Smooth muscle cell (in vitro differentiated cells): ENCODE results near the gene LDLRAD3. TPM values are rescaled to one million over a fixed set of nuclear protein-coding genes. Genes with fewer than 3 reads are reported as not detected.

Experiments
- DNase-seq: peaks from one replicate; lab custom pipeline; 2025; ENCODE audit not compliant: unreplicated experiment; lab: John Stamatoyannopoulos, UW
- H2AFZ ChIP-seq: fragments of 200-600 bp; sonication (generic); 2 replicates; pipeline ENCODE4 v1.6.0; 2016; ENCODE audit warnings: antibody characterized with exemption, low read depth, mild to moderate bottlenecking
- H3F3A ChIP-seq: fragments of 200-600 bp; sonication (generic); 2 replicates; pipeline ENCODE4 v1.6.0; 2017; ENCODE audit warnings: antibody characterized with exemption, low read depth
- H3K27ac ChIP-seq: fragments of 200-600 bp; sonication (generic); 2 replicates; pipeline ENCODE4 v1.5.1; 2016; ENCODE audit warnings: low read depth, mild to moderate bottlenecking
- H3K27me3 ChIP-seq: fragments of 200-600 bp; sonication (generic); 2 replicates; pipeline ENCODE4 v1.6.1; 2016; ENCODE audit warnings: low read depth, mild to moderate bottlenecking
- H3K36me3 ChIP-seq: fragments of 200-600 bp; sonication (generic); 2 replicates; pipeline ENCODE4 v1.5.1; 2016; ENCODE audit warnings: low read depth
- H3K4me1 ChIP-seq: fragments of 200-600 bp; sonication (generic); 2 replicates; pipeline ENCODE4 v1.5.1; 2016; ENCODE audit warnings: low read depth
- H3K4me2 ChIP-seq: fragments of 200-600 bp; sonication (generic); 2 replicates; pipeline ENCODE4 v1.6.0; 2016; ENCODE audit warnings: mild to moderate bottlenecking
- H3K4me3 ChIP-seq: fragments of 200-600 bp; sonication (generic); 2 replicates; pipeline ENCODE4 v1.5.1; 2016; ENCODE audit warnings: mild to moderate bottlenecking
- H3K79me2 ChIP-seq: fragments of 200-600 bp; sonication (generic); 2 replicates; pipeline ENCODE4 v1.6.0; 2016; ENCODE audit warnings: low read depth, mild to moderate bottlenecking
- H3K9ac ChIP-seq: fragments of 200-600 bp; sonication (generic); 2 replicates; pipeline ENCODE4 v1.6.0; 2016; ENCODE audit warnings: low read depth
- H3K9me3 ChIP-seq: fragments of 200-600 bp; sonication (generic); replicated peaks from 2 replicates; pipeline ENCODE4 v1.5.1; 2016; ENCODE audit warnings: low read depth
- H4K20me1 ChIP-seq: fragments of 200-600 bp; sonication (generic); 2 replicates; pipeline ENCODE4 v1.6.0; 2016; ENCODE audit warnings: low read depth
- CTCF ChIP-seq: fragments of 200-600 bp; sonication (generic); IDR thresholded peaks from 2 replicates; pipeline ENCODE4 v1.5.1; 2017; ENCODE audit warnings: borderline replicate concordance, mild to moderate bottlenecking, antibody characterized with exemption; ENCODE audit not compliant: insufficient read depth, poor library complexity, severe bottlenecking
- WGBS: methylation state at CpG from one replicate; pipeline ENCODE4 v1.1.7; 2016; ENCODE audit warnings: low lambda C conversion rate; 5-methylcytosine and 5-hydroxymethylcytosine counted together
- polyA plus RNA-seq: library from polyadenylated mRNA; unstranded; fragments of >200 nt; fragmentation: Nextera tagmentation; extraction: Ambion mirVana; gene quantifications from 2 replicates; pipeline ENCODE4 v1.2.1, GENCODE V29; 2016
- total RNA-seq: library from RNA; depleted of rRNA; stranded (reverse); fragments of >200 nt; gene quantifications from 2 replicates; pipeline ENCODE4 v1.2.3, GENCODE V29; 2014

Gene LDLRAD3
- total and polyA plus RNA-seq, 2 experiments from 2014 or later = 6.1 to 10.0 TPM

- no peak overlapping the region for H2AFZ ChIP-seq
- no peaks in the 10 kb centered on the region for H3F3A ChIP-seq
- WGBS = 80% methylated on average over 9 of the region's 9 CpGs
- peaks cover 5% of the 10 kb centered on the region for H3K4me1 ChIP-seq
- H3K4me3 ChIP-seq = no peak overlapping the region
- no peaks in the 10 kb centered on the region for H3K79me2 ChIP-seq
- no peak for DNase-seq
- H3K27me3 ChIP-seq = peaks cover 15% of the 10 kb centered on the region
- H3K9ac ChIP-seq = no peak overlapping the region
- no peaks in the 10 kb centered on the region for H3K9me3 ChIP-seq
- H3K36me3 ChIP-seq = no peaks in the 10 kb centered on the region
- no peaks in the 10 kb centered on the region for H4K20me1 ChIP-seq
- no peak for TF ChIP-seq CTCF
- no peak overlapping the region for H3K27ac ChIP-seq
- H3K4me2 ChIP-seq = no peak overlapping the region
Measured at GRCh38 chr11:36264011-36264972, 320.4 kb downstream of the LDLRAD3 start.

- Histone ChIP-seq H3K9me3 (no peaks in the 10 kb centered on the region), H2AFZ (no peak overlapping the region), H3K27ac (no peak overlapping the region), H3K36me3 (no peaks in the 10 kb centered on the region), H3K9ac (no peak overlapping the region), H3F3A (no peaks in the 10 kb centered on the region), H4K20me1 (no peaks in the 10 kb centered on the region), H3K4me3 (no peak overlapping the region), H3K4me2 (no peak overlapping the region), H3K27me3 (peaks cover 15% of the 10 kb centered on the region), H3K4me1 (peaks cover 5% of the 10 kb centered on the region), H3K79me2 (no peaks in the 10 kb centered on the region)
- DNase-seq = no peak
- no peak for TF ChIP-seq CTCF
- WGBS = 95% methylated on average over 5 of the region's 5 CpGs
Measured at GRCh38 chr11:36264973-36265344, 321.1 kb downstream of the LDLRAD3 start.

GRCh38 chr11:36265793-36266628 is 322.1 kb downstream of the LDLRAD3 start:
- WGBS = 28% methylated on average over 13 of the region's 13 CpGs
- Histone ChIP-seq H3K9me3 (no peaks in the 10 kb centered on the region), H3K79me2 (no peaks in the 10 kb centered on the region), H3K27ac (no peak overlapping the region), H3K9ac (no peak overlapping the region), H3K27me3 (peaks cover 15% of the 10 kb centered on the region), H3K36me3 (no peaks in the 10 kb centered on the region), H3K4me3 (no peak overlapping the region), H3K4me2 (no peak overlapping the region), H2AFZ (no peak overlapping the region), H3F3A (no peaks in the 10 kb centered on the region), H3K4me1 (peaks cover 5% of the 10 kb centered on the region), H4K20me1 (no peaks in the 10 kb centered on the region)
- TF ChIP-seq CTCF = peak; percentile 95
- no peak for DNase-seq
